NOMO-1 treated with DMSO at 0.1 percent for 48 hours (cell line): ENCODE measurements around the gene MYO1D.
"Not testable (repeated sequence)": the region's sequence is repeated elsewhere in the genome, so short reads cannot be mapped to it uniquely, and the experiment has no call there.

Source experiments
- DNase-seq: peaks from one replicate; lab custom pipeline; 2025; ENCODE audit not compliant: unreplicated experiment; lab: John Stamatoyannopoulos, UW

MYO1D gene

DNA sequence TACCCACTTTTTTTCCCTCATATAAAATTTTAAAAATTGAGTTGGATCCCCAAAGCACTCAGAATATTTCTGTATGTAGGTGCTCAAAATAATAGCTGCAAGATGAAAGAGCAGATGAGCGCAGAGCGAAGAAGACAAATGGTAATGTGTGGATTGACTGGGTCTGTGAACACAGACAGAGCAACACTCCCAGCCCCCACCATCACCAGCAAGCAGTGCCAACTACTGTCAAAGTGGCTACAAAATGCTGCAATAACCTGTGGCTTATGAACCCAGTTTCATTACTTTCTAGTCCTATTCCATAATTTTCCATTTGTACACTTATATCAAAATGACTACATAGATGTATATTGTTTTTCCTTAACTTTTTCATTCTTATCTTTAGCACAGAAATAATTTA lies 137.2 kb downstream of the MYO1D start:
- no peak for DNase-seq

DNA sequence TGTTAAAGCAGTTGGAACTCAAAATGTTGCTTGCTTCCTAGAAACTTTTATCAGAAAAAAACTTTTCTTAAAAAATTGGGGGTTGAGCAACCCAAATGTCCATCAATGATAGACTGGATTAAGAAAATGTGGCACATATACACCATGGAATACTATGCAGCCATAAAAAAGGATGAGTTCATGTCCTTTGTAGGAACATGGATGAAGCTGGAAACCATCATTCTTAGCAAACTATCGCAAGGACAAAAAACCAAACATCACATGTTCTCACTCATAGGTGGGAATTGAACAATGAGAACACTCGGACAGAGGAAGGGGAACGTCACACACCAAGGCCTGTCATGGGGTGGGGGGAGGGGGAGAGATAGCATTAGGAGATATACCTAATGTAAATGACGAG lies 137.8 kb downstream of the MYO1D start:
- DNase-seq, result not testable (repeated sequence)

DNA sequence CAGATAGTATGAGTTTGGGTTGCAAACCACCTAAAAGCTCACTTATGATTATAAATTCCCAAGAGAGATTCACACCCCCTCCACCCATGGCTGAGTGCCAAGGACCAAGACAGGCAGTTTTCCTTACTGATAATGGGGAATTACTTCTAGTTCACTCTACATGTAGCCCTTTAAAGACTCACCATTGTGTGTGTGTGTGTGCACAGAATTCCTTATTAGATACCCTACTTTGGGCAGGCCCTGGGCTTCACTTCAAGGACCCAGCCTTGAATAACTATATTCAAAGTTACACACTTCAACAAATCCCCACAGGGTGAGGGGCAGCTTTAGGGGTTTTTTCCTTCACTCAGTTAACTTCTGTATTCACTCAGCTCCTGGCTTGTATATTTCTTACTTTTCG lies 143.5 kb downstream of the MYO1D start:
- DNase-seq, result no peak

DNA sequence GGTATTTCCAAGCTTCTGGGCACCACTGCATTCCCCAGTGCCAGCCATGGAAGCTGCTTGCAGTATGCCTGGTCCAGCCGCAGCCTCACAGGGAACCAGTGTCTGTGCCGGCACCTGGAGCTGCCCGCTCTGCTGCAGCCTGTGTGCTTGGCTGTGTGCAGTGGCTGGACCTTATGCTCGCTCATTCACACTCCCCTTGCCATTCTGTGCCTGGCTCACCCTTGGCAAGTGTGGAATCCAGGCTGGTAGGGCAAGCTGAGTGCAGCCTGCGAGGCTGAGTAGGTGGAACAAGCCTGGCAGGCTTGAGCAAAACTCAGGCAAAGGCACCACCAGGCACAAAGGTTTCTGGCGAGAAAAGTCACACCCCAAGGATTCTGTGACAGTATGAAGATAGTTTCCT lies 144.0 kb downstream of the MYO1D start:
- no peak for DNase-seq

DNA sequence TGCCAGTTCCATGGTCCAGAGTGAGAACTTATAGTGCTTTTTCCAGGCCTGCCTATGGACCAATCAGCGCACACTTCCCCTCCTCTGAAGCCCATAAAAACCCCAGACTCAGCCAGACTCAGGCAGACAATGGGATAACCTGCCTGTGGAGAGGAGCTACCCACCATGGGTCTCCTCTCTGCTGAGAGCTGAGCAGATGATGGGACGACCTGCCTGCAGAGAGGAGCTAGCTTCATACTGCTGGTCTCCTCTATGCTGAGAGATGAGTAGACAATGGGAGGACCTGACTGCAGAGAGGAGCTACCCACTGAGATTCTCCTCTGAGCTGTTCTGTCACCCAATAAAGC lies 144.7 kb downstream of the MYO1D start:
- no peak for DNase-seq

DNA sequence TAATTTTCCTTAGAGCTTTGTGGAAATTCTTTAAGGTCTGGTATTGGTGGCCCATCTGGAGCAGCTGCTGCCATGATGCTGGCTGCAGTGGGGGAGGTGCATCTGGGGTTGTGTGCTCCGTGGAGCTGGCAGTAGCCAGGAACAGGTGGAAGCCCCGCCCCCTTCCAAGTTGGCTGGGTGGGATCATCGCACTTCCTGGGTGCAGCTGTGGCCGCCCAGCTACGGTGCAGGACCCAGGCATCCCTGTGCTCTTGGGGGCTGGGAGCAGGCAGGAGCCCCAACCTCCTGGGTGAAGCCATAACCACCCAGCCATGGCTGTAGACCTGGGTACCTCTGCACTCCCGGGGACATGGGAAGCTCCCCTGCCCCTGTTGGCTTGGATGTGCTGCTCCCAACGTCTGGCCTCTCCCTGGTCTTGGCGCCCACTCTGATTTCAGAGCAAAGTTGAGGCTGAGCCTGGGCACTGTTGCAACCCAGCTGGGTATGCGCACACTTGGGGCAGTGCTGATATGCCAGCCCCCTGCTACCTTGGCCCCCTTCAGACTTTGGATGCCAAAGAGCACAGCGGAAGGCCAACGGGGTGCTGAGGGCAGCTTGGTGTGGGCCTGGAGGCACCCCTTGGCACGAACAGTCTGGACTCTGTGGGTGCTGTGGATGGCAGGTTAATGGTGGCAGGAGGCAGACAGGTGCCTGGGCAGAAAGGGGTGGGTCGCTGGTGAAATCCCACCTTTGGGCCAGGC lies 145.2 kb downstream of the MYO1D start:
- DNase-seq, result no peak

DNA sequence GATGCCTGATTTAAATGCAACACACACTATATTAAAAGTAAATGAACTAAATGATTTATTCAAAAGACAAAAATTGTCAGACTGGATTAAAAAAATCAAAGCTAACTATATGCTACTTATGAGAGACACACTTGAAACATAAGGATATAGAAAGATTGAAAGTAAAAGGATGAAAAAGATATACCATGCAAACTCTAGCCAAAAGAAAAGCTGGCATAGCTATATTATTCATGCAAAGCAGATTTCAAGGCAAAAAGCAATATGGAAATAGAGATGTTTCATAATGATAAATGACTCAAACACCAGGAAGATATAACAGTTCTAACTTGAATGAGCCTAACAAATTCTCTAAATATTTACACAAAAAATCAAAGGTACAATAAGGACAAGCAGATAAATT lies 149.2 kb downstream of the MYO1D start:
- DNase-seq, result no peak

DNA sequence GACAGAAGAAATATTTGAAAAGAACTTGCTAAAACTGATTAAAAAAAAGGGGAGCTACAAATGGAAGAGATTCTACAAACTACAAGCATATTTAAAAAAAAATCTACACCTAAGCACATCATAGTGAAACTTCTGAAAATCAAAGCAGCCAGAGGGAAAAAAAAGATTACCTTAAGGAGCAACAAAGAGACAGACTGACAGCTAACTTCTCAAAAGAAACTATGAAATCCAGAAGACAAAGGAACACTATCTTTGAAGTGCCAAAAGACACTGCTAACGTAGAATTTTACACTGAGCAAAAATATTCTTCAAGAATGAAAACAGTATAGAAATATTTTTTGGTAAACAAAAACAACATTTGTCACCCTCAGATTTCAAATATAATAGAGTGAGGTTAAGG lies 151.2 kb downstream of the MYO1D start:
- no peak for DNase-seq

DNA sequence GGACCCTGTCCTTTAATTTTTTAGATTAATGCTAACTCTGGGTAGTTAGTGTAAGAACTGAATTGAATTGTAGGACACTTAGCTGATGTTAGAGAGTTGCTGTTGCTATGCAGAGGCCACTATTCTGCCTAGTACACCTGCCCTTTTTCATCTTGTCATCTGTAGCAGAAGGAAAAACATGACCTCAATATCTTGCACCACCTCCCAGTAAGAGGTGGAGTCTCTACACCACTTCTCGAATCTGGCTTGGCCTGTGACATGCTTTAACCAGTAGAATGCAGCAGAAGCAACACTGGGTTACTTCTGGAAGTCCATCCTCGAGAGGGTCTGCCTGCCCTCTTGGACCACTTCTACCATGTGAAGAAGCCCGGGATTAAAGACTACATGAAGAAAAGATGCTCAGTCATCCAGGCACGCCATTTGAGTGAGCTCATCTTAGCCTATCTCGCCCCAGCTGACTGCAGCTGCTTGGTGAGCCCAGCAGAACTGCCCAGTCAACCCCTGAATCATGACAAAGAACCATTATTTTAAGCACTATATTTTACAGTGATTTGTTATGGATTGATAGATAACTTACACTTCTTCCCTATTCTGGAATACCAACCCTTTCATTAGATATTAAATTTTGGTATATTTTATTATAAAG lies 153.5 kb downstream of the MYO1D start:
- no peak for DNase-seq

DNA sequence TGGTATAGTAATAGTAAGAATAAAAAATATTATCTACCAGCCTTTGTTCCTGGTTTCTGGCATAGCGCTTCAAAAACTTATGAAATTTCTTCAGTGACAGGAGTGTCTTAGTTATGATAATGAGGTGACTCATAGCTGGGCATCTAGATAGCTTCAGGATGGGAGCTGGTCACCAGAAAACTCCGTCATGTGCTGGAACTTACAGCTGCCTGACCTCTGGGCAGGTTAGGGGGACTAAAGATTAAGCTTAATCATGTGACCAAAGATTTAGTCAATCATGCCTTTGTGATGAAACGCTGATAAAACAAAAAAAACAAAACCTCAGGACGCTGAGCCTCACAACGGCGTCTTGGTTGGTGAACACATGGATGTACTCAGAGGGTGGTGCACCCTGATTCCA lies 154.2 kb downstream of the MYO1D start:
- no peak for DNase-seq

DNA sequence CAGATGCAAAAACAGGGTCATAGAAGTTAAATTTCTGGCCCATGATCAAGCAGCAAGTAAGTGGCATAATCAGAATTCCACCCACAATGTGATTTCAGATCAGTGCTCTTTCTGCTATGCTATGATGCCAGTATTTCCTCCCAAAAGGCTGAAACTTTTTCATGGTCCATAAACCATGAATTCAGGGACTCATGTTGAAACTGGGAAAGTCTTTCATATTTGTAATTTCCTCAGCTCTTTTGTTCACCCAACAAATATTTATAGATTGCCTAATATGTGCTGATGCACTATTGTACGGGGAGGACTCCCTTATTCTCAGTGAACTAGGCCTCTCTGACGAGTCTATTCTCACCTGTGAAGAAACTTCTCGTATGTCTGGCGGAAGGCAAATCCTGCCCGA lies 156.3 kb downstream of the MYO1D start:
- no peak for DNase-seq

DNA sequence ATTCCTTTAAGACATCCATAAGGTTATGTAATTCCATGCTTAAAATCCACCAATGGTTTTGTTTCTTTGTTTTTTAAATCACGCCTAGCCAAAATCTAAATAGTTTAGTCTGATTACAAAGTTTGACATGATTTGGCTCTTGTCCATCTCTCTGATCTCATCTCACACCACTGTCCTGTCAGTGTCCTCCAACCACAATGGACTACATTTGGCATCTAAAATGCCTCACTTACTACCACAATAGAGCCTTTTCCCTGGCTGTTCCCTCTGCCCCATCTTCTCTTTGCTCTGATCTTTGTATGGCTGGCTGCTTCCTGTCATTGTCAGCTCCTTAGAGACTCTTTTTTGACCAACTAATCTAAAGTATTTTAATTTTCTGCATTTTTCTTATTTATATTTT lies 157.2 kb downstream of the MYO1D start:
- no peak for DNase-seq

DNA sequence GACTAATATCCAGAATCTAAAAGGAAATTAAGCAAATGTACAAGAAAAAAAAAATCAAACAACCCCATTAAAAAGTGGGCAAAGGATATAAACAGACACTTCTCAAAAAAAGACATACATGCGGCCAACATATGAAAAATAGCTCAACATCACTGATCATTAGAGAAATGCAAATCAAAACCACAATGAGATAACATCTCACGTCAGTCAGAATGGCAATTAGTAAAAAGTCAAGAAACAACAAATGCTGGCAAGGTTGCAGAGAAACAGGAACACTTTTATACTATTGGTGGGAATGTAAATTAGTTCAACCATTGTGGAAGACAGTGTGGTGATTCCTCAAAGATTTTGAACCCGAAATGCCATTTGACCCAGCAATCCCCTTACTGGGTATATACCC lies 162.0 kb downstream of the MYO1D start:
- DNase-seq, result not testable (repeated sequence)

DNA sequence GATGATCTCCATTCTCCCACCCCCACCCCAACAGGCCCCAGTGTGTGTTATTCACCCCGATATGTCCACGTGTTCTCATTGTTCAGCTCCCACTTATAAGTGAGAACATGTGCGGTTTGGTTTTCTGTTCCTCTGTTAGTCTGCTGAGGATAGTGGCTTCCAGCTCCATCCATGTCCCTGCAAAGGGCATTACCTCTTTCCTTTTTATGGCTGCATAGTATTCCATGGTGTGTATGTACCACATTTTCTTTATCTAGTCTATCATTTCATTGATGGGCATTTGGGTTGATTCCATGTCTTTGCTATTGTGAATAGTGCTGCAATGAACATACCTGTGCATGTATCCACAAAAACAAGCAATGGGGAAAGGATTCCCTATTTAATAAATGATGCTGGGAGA lies 162.7 kb downstream of the MYO1D start:
- DNase-seq, result not testable (repeated sequence)

DNA sequence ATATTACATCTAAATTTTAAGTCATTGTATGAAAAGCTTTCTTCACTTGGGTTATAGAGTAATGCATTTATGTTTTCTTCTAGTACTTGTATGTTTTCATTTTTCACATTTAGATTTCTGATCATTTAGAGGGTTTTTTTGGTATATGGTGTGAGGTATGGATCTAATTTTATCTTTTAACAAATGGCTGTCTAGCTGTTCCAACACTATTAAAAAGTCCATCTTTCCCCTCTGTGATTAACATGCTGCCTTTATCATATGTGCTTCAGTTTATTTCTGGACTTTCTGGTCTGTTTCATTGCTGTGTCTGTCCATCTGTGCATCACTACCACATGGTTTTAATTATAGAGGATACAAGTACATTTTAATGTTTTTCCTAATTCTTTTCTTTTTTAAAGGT lies 163.8 kb downstream of the MYO1D start:
- DNase-seq, result no peak

DNA sequence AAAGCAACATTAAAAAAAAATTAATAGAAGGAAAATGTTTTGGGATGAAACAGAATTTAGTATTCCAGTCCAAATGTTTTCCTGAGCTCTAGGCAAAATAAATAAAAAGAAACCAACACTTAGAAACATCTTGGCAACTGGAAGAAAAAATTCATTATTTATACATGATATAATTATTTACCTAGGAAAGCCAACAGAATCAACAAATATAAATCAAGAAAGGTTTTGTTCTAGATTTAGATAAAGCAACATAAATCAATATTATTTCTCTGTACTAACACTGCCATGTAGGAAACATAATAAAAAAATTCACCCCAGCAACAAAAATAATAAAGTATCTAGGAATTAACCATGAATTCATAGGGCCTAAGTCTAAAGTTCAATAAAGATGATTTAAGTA lies 167.4 kb downstream of the MYO1D start:
- DNase-seq, result no peak

DNA sequence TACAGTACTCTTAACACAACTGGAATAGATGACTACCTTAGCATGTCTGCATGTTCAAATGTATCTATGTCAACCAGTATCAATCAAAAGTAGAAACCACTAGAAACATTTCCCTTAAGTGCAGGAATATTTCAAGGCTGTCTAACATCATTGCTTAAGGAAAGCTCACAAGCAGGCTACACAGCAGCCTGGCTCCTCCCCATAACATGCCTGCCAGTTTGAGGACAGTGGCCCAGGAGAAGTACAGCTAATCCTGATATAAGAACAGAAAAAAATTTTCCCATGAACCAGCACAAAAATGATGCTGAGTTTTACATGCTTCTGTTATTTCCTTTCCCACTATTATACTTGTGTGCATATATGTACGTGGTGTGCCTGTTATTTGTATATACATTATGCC lies 175.1 kb downstream of the MYO1D start:
- DNase-seq, result no peak

DNA sequence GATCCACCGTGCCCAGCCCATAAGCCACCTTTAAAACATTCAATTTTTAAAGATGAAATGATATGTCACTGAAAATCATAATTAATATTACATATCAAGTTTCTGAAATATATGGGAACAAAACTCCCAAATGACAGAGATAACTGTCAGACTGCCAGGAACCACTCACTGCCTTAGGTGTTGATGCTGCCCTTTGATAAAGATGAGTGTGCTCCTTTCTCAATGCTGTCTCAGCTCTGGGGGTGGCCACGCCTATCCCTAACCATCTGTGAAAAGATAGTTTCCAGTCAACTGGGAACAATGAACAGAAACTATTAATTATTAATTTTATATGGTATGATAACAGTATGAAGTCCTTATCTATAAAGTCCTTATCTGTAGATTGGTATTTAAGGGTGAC lies 177.7 kb downstream of the MYO1D start:
- DNase-seq, result no peak

DNA sequence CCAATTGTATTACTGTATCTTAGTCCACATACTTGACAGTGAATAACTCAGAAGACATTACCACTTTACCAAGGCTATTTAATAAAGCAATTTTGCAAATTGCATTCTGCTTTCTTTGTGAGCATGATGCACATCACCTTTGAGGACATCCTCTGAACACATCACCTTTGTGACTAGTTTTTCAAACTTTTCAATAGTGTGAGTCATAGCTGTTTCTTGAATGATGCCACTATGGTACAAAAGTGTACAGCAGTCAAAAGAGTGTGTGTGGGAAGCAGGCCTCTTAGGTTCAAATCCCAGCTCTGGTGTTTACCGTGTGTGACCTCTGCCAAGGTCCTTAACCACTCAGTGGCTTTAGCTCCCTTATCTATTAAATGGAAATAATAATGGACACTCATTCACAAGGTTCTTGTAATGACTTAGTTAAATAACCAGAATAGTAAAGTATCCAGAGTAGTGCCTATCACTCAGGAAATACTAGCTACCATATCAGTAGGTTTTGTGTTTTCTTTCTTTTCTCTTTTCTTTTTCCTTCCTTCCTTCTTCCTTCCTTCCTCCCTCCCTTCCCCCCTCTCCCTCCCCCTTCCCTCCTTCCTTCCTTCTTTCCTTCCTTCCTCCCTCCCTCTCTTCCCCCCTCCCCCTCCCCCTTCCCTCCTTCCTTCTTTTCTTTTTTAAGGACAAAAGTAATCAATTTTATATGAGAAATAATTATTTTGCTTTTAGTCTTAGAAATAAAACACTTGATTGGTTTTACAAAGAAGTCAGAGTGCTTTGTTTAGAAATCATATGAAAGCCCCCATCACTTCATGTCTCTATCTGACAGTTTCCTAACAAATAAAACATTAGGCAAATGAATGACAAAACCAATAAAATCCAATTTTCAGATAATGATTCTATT lies 178.9 kb downstream of the MYO1D start:
- DNase-seq, result no peak

DNA sequence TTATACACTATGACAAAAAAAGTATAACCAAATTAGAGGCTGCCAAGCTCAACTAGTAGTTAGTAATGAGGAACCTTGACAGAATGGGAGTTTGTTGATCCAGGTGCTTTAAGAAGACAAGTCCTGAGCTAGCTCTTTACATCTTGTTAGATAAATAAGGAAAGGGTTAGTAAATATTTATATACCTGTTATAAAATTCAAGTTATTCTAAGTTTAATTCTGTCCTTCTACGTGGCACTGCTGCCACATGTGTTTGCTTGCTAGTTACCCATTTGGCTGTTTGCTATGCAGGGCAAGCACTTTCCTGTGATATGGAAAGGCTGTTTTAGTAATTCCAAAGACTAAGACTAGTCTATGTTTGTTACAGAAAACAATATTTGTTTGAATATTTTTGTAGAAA lies 180.5 kb downstream of the MYO1D start:
- DNase-seq, result no peak

DNA sequence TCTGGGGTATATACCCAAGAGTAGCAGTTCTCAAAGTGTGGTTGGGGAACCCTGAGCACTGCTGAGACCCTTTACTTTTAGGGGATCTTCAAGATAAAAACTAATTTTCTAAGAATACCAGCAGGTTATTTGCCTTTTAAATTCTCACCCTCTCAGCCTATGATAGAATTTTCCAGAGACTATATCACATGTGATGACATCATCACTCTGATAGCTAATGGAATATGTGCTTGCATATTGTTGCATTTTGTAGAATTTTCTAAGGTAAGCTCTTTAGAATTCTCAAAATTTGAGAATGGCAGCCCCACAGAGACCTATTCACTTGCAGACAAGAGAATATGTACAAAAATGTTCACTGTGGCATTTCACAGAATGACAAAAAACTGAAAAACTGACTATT lies 181.1 kb downstream of the MYO1D start:
- no peak for DNase-seq
